GM18511 (cell line): Measurements from ENCODE around the gene CACNA2D3.

Experiments used
- ATAC-seq: cut with Tn5 transposase; IDR thresholded peaks from one replicate; pipeline ENCODE4 v1.9.1; 2021; ENCODE audit warnings: mild to moderate bottlenecking, moderate library complexity; ENCODE audit not compliant: unreplicated experiment

Gene CACNA2D3

GRCh38 chr3:54168451-54168850 is 46.1 kb downstream of the CACNA2D3 start:
- no peak for ATAC-seq

GRCh38 chr3:54169524-54169923 is 47.2 kb downstream of the CACNA2D3 start:
- ATAC-seq, result no peak

DNA sequence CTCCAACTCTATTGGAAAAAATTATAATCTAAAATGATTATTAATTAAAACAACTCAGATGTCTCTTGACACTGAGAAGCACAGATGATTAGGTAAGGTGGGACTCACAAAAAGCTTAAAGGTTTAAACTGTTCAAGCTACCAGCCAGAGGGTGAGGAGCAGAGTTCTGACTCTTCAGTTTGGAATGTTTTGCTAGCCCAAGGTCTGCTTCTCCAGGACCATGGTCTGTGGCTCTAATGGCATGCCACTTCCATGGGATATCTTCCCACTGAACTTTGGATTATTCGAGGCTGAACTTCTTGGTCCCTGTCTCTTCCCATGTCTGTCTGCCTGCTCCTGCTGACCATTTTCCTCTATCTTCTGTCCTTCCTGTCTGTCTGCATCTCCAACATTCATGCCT is 49.2 kb downstream of the CACNA2D3 start:
- ATAC-seq, result no peak

GRCh38 chr3:54171951-54172350 is 49.6 kb downstream of the CACNA2D3 start:
- ATAC-seq, result no peak

DNA sequence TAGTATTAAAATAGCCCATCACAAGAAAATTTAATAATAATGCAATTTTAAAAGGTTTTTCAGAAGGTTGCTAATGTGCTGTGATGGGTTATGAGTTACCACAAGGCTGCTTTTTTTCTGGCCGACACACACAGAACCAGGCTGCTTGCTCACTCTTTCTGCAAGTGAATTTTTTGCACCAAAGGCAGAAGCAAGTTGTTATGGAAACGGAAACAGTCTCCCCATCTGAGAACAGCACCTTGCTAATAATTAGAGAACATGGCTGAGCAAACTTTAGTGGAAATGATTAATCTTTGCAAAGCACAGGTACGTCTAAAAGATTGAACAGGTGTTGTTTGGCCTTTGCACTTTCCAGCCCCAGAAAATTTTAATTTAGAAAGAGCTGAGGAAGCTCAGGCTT is 51.0 kb downstream of the CACNA2D3 start:
- ATAC-seq, result no peak

DNA sequence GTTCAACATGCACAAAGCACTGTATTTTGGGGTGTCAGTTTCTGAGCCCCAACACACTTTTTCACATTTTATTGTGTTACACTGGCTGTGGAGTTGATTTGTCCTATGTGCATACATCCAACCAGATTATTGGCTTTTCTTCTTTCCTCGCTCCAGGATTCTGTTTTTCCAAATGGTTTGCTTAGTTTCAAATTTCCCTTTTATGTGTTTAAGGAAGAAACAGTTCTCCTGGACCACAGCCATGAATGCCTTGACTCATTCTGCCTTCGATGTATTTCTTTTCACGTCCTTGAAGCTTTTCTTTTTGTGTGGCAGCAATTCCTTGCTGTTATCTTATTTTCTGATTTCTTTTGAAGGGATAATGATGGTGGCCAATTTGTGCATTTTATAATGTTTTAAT is 53.8 kb downstream of the CACNA2D3 start:
- ATAC-seq, result no peak

DNA sequence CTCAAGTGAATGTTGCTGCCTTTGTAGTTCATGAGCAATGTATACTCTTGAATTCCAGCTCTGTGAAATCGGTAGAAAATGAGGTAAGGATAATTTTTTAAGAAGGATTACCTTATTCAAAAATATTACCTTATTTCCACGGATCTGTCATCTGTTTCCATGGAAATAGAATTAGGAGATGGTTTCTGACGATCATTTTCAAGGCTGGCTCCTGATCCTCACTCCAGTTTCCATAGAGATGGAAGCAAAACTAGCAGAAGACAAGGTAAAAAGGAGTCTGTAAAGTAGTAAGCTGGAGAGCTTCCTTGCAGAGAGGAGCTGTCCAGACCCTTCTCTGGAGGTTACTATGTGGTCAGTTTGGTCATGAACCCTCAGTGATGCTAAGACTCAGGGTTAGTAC is 55.5 kb downstream of the CACNA2D3 start:
- no peak for ATAC-seq

- ATAC-seq, result no peak
Observed at GRCh38 chr3:54178376-54178775, 56.0 kb downstream of the CACNA2D3 start.

GRCh38 chr3:54180921-54181320 is 58.6 kb downstream of the CACNA2D3 start:
- no peak for ATAC-seq

DNA sequence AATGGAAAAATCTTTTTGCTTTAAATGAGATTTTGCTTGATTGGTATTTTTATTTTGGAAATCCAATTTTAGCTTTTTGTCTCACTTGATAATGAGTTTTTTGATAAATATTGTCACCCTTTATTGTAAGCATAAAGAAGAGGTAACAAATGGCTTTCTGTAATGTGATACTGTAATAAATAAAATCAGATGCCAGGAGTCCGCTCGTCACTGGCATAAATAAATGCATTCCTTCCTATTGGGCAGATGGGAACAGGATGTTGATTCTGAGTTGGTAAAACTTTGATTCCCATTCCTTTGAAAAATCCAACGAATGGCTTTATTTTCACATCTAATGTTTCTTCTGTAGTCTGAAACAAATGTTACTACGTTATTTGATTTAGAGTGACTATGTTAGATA is 59.9 kb downstream of the CACNA2D3 start:
- ATAC-seq, result no peak

DNA sequence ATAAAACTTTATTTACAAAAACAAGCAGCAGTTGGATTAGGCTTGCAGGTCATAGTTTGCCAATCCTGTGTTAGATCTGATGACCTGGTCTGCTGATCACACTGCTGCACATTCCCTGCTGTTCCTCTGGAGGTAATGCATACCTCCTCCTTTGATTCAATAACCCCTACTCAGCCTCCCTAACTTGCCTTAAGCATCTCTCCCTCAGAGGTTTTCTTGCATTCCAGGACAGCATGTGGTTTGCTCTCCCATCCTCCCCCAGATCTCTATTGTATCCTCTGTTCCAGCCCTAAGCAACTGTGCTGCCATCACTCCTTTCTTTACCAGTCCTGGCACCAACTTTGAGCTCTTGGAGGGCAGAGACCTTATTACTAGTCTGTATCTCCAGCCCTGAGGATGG is 63.4 kb downstream of the CACNA2D3 start:
- no peak for ATAC-seq

- ATAC-seq, result no peak
Observed at GRCh38 chr3:54188176-54188791, 65.9 kb downstream of the CACNA2D3 start.

DNA sequence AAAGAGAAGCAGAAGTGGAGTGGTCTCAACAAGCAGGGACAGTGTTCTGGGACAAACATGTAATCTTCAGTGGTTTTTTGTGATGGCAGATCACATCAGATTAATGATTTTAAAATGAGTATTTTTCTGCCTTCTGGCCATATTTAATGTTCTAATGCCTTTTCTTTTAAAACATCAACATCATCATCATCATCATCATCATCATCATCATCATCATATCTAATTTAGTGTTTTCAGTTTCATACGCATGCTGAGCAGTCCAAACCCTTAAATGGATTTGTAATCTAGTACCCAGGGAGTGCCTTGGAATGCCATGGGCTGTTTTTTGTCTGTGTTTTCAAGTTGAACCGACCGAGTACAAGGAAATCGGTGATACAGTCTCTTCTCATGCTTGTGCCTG is 68.9 kb downstream of the CACNA2D3 start:
- no peak for ATAC-seq

- no peak for ATAC-seq
Observed at GRCh38 chr3:54192026-54192425, 69.7 kb downstream of the CACNA2D3 start.

GRCh38 chr3:54193093-54193492 is 70.7 kb downstream of the CACNA2D3 start:
- ATAC-seq, result no peak

DNA sequence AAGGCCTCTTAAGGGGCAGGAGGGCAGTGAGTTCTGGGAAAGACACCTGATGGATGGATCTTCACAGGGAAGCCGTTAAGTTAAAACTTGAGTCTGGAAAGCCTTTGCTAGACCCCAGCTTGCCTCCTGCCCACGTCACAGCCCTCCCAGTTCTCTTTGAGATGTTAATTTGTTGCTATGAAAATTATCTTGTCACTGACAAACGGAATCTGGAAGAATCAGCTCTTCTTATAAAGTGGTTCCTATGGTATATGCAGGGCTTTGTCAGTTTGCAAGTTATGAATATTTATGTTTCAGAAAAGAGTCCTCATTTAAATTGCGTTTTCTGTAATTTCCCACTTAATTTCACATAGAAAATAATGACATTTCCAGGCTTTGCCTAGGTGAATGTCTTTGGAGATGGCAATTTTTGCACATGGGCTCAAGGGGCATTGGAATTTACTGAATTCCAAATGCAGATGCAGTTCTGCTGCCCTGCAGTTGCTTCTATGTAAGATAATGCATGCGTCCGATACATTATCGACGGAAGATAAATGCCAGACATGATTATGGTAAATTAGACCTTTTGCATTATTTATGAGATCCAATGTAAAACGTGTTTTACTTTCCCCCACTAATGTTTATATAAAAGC is 74.1 kb downstream of the CACNA2D3 start:
- no peak for ATAC-seq

- ATAC-seq, result no peak
Observed at GRCh38 chr3:54197509-54197908, 75.2 kb downstream of the CACNA2D3 start.

- no peak for ATAC-seq
Observed at GRCh38 chr3:54198556-54198955, 76.2 kb downstream of the CACNA2D3 start.

- no peak for ATAC-seq
Observed at GRCh38 chr3:54202054-54202453, 79.7 kb downstream of the CACNA2D3 start.

DNA sequence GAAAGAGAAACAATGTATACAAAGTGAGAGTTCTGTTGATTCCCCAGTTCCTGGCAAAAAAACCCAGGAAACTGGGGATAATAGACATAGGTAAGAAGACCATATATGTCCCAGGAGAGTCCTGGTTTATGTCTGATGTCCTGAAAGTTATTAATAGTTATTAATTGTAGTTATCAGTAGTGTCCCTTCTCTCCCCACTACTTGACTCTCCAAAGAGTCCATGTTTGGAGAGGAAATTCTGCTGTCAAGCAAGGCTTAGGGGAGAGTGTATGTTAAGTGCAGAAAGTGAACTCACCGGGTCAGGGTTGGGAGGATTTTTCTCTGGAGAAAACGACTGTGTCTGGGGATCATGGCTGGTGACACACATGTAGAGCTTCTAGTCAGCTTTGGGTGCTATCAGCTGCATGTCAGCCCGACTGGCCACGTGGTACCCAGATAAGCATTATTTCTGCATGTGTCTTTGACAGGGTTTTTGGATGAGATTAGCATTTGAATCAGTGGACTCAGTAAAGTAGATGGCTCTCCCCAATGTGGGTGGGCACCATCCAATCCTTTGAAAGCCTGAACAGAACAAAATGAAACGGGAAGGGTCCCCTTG is 80.4 kb downstream of the CACNA2D3 start:
- no peak for ATAC-seq

GRCh38 chr3:54206874-54207273 is 84.5 kb downstream of the CACNA2D3 start:
- ATAC-seq, result no peak

DNA sequence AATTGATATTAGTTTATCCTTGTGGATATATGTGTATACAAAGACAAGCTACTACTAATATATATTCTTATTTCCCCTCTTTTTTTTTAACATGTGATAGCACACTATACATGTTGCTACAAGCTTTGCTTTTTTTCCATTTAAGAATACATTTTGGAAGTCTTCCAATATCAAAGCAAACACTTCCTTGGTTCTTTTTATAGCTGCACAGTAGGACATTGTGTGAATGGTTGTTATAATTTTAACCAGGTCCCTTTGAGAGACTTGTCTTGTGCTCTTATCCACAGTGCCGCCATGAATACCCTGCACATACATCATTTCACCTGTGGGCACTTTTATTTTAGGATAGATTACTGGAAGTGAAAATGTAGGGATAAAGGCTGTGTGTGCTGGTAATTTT is 88.7 kb downstream of the CACNA2D3 start:
- ATAC-seq, result no peak

DNA sequence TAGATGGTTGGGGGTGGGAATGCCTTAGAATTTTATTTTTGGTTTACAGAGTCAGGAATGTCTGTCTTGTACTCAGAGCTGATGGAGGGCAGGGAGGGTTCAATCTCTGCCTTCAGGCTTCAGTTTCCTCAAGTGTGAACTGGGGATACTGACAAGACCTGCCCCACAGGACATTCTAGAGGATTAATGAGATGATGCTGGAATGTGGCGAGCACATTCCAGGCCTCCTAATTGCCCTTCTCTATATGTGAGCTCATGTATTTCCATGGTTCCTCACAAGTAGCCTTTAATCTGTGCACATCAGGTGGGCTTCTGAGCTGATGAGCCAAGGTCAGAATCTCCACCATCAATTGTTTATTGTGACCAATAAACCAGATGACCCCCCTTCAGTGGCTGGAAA is 90.4 kb downstream of the CACNA2D3 start:
- no peak for ATAC-seq
